Duodenal mucosa (tissue), 2 donors: Measurements from ENCODE around the gene DEPP1.

Source experiments
- H3K27ac ChIP-seq: one replicate; pipeline ENCODE4 v1.7.0; 2013; ENCODE audit warnings: low read depth, low read length
- H3K27me3 ChIP-seq, 2 donors: one replicate each; pipeline ENCODE4 v1.7.0; 2013; ENCODE audit warnings: low read length in 2 of 2, control low read depth in 1 of 2; ENCODE audit not compliant: insufficient read depth in 2 of 2, control insufficient read depth in 1 of 2
- H3K36me3 ChIP-seq, 2 donors: one replicate each; pipeline ENCODE4 v1.7.0; 2013; ENCODE audit warnings: low read length in 2 of 2, control low read depth in 1 of 2; ENCODE audit not compliant: insufficient read depth in 2 of 2, control insufficient read depth in 1 of 2
- H3K4me1 ChIP-seq, 2 donors: one replicate each; pipeline ENCODE4 v1.7.0; 2013; ENCODE audit warnings: low read length in 2 of 2, control low read depth in 1 of 2; ENCODE audit not compliant: insufficient read depth in 2 of 2, control insufficient read depth in 1 of 2
- H3K4me3 ChIP-seq, 2 donors: one replicate each; pipeline ENCODE4 v1.7.0; 2013; ENCODE audit warnings: low read length in 2 of 2, low read depth in 1 of 2
- H3K9ac ChIP-seq, 2 donors: one replicate each; pipeline ENCODE4 v1.7.0; 2013; ENCODE audit warnings: low read length in 2 of 2, low read depth in 1 of 2
- H3K9me3 ChIP-seq, 2 donors: one replicate each; pipeline ENCODE4 v1.7.0; 2013; ENCODE audit warnings: low read length in 2 of 2, control low read depth in 1 of 2; ENCODE audit not compliant: control insufficient read depth in 1 of 2

The DEPP1 gene

GRCh38 chr10:44966816-44967509 is 11.6 kb downstream of the DEPP1 start:
- no peaks in the 10 kb centered on the region for H3K9me3 ChIP-seq
- H3K4me1 ChIP-seq, result peaks cover 61 to 63% of the 10 kb centered on the region in 2 donors
- no peaks in the 10 kb centered on the region for H3K27me3 ChIP-seq
- peaks cover 0 to 20% of the 10 kb centered on the region in 2 donors for H3K36me3 ChIP-seq
- H3K4me3 ChIP-seq, result no peak overlapping the region
- H3K9ac ChIP-seq, result no peak overlapping the region
- H3K27ac ChIP-seq, result no peak overlapping the region

- no peak overlapping the region for H3K9ac ChIP-seq
- H3K4me3 ChIP-seq, result peak overlapping the region; percentile 7 to 19
- no peaks in the 10 kb centered on the region for H3K9me3 ChIP-seq
- H3K27me3 ChIP-seq, result no peaks in the 10 kb centered on the region
- peak overlapping the region; percentile 1 for H3K27ac ChIP-seq
- H3K36me3 ChIP-seq, result peaks cover 0 to 13% of the 10 kb centered on the region in 2 donors
- peaks cover 68 to 70% of the 10 kb centered on the region in 2 donors for H3K4me1 ChIP-seq
Observed at GRCh38 chr10:44966129-44966815, 12.3 kb downstream of the DEPP1 start.

GRCh38 chr10:44965651-44966097 is 12.9 kb downstream of the DEPP1 start:
- Histone ChIP-seq H3K36me3 (peaks cover 0 to 7% of the 10 kb centered on the region in 2 donors), H3K27me3 (no peaks in the 10 kb centered on the region), H3K27ac (no peak overlapping the region), H3K9ac (no peak overlapping the region), H3K4me3 (peak overlapping the region in 1 of 2 donors; percentile 19), H3K4me1 (peaks cover 74 to 76% of the 10 kb centered on the region in 2 donors), H3K9me3 (no peaks in the 10 kb centered on the region)

- no peaks in the 10 kb centered on the region for H3K27me3 ChIP-seq
- no peaks in the 10 kb centered on the region for H3K9me3 ChIP-seq
- no peak overlapping the region for H3K9ac ChIP-seq
- H3K4me3 ChIP-seq, result no peak overlapping the region
- peaks cover 76 to 79% of the 10 kb centered on the region in 2 donors for H3K4me1 ChIP-seq
- H3K27ac ChIP-seq, result no peak overlapping the region
- peaks cover 0 to 5% of the 10 kb centered on the region in 2 donors for H3K36me3 ChIP-seq
Observed at GRCh38 chr10:44965104-44965503, 13.5 kb downstream of the DEPP1 start.

GRCh38 chr10:44963772-44964633 is 14.6 kb downstream of the DEPP1 start:
- Histone ChIP-seq H3K9ac (peak overlapping the region; percentile 43 to 57), H3K9me3 (no peaks in the 10 kb centered on the region), H3K36me3 (no peaks in the 10 kb centered on the region), H3K27me3 (no peaks in the 10 kb centered on the region), H3K4me1 (peaks cover 72 to 83% of the 10 kb centered on the region in 2 donors), H3K4me3 (peak overlapping the region; percentile 29 to 32), H3K27ac (peak overlapping the region; percentile 54)

GRCh38 chr10:44962870-44963738 is 15.5 kb downstream of the DEPP1 start:
- peaks cover 73 to 80% of the 10 kb centered on the region in 2 donors for H3K4me1 ChIP-seq

GRCh38 chr10:44961931-44962750 is 16.5 kb downstream of the DEPP1 start:
- Histone ChIP-seq H3K4me3 (peak overlapping the region; percentile 7 to 86), H3K9me3 (no peaks in the 10 kb centered on the region), H3K9ac (peak overlapping the region; percentile 43 to 63), H3K27ac (no peak overlapping the region), H3K36me3 (no peaks in the 10 kb centered on the region), H3K4me1 (peaks cover 75 to 80% of the 10 kb centered on the region in 2 donors), H3K27me3 (no peaks in the 10 kb centered on the region)

More at GRCh38 chr10:44962870-44963738, 15.5 kb downstream of the DEPP1 start:
- Histone ChIP-seq H3K9ac (peak overlapping the region; percentile 43 to 57), H3K4me3 (peak overlapping the region; percentile 29 to 32), H3K27me3 (no peaks in the 10 kb centered on the region), H3K9me3 (no peaks in the 10 kb centered on the region), H3K27ac (peak overlapping the region; percentile 39), H3K36me3 (no peaks in the 10 kb centered on the region)

- H3K9me3 ChIP-seq, result no peaks in the 10 kb centered on the region
- H3K27ac ChIP-seq, result no peak overlapping the region
- peak overlapping the region; percentile 86 to 94 for H3K4me3 ChIP-seq
- peaks cover 0 to 6% of the 10 kb centered on the region in 2 donors for H3K36me3 ChIP-seq
- H3K27me3 ChIP-seq, result no peaks in the 10 kb centered on the region
- H3K9ac ChIP-seq, result peak overlapping the region; percentile 63 to 86
- peaks cover 68 to 72% of the 10 kb centered on the region in 2 donors for H3K4me1 ChIP-seq
Observed at GRCh38 chr10:44961230-44961571, 17.4 kb downstream of the DEPP1 start.
